Measurements from ENCODE around the gene PGR. TPM values are rescaled to one million over a fixed set of nuclear protein-coding genes. Genes with fewer than 3 reads are reported as not detected.

The PGR gene
- 0.04 TPM in 1 of 2 replicates, not detected in the other for polyA plus RNA-seq

DNA sequence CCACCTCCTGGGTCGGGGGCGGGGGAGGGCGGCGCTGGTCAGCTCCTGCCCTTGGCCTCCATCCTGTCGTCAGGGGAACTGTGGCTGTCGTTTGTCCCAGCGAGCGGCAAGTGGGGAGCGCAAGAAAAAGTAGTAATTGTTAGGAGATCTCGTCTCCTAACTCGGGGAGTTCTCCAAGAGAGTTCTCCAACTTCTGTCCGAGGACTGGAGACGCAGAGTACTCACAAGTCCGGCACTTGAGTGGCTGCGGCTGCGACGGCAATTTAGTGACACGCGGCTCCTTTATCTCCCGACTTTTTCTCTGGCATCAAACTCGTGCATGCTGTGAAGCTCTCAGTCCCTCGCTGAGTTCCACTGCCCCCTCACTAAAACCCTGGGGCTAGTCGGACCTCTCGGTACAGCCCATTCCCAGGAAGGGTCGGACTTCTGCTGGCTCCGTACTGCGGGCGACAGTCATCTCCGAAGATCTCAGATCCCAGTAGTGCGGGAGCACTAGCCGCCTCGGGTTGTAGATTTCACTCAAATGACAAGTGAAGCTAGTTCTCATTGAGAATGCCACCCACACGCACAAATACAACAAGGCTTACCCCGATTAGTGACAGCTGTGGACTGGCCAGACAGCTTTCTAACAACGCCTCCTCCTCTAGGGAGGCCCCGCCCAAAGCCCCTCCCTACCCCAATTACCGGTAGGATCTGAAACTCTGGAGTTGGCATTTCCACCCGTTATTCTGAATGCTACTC lies at the start of gene PGR:
PGR (minus strand) TSS at position 611 of the 741 bp plus-strand sequence. CDS start 743 bp downstream, outside the sequence.

Measured in Purkinje cell (primary cell).